ELR (cell line): ENCODE results near the gene BTG1.
A peak's percentile ranks its signal among the peaks of the same experiment; 100 is the strongest.
"Not testable (repeated sequence)": the region's sequence is repeated elsewhere in the genome, so short reads cannot be mapped to it uniquely, and the experiment has no call there.

ENCODE experiments used
- DNase-seq: peaks from one replicate; pipeline ENCODE4 v3.0.0-alpha.2; 2015; ENCODE audit warnings: low read depth

The BTG1 gene

GRCh38 chr12:92147491-92147890 lies 1.8 kb upstream of the BTG1 start:
- no peak for DNase-seq

DNA sequence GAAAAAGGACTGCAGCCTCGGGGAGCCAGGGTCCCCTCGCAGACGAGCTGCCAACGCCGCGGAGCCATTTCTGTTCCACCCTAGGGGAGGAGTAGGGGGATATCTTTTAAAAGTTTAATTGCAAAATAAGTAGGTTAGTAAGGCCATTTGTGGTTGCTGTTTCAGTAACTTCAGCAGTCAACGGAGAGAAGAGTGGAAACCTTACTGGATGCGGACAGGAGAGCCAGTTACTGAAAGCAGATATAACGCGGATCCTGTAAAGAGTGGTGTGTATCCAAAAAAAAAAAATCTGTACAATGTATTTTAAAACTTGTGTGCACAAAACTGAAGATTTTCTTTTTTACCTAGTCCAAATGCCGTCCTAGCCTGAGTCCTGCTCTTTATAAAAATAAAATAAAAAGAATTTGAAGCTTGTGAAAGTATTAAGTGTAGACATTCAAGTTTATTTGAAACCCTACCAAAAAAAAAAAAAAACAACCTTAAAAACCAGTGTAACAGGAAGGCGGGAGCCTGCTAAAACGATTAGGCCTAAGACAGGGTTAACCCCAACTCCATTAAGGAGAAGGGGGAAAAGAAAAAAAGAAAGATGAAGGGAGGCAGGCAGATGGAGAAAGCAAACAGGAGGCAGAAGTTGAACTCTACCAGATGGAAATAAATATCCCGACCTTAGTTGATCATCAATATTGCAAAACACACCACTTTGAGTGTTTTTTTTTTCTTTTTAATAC lies 1.0 kb upstream of the BTG1 start:
- DNase-seq, result no peak

- no peak for DNase-seq
These were observed 240 bp downstream of the BTG1 start for GRCh38 chr12:92145481-92145730.

GRCh38 chr12:92144631-92145480 lies 790 bp downstream of the BTG1 start:
- peak; percentile 81 for DNase-seq

DNA sequence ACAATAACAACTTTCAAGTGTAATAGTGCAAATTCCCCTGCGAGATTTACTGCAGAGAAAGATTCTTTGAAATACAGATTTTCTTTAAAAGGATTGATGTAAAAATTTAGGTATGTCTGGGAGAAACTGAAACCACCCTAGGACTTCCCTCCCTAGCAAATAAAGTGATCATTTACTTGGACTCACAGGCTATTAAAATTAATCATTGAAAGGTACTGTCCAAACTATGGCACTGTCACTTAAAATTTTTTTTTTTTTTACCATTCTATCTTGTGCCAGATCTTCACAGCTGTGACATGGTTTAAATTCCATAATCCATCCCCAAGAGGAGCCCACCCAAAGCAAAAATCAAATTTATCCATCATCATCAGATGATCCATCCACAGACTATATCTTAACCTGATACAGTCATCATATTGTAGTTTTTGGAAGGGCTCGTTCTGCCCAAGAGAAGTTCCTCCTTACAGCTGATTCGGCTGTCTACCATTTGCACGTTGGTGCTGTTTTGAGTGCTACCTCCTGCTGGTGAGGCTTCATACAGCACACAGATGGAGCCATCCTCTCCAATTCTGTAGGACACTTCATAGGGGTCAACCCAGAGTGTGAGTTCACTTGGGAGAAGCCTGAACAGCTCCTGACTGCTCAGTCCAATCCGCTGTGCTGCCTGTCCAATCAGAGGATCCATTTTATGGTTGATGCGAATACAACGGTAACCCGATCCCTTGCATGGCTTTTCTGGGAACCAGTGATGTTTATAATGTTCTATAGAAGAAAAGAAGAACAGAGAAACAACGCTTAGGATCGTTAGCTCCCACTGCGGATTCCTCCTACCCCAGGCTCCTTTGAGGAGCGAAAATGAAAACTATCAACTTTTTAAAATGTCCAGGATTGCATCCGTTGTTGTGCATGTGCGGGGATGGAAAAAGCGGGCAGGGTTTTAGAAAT lies 1.7 kb downstream of the BTG1 start:
- DNase-seq, result peak; percentile 97

GRCh38 chr12:92143258-92143657 lies 2.4 kb downstream of the BTG1 start:
- no peak for DNase-seq

DNA sequence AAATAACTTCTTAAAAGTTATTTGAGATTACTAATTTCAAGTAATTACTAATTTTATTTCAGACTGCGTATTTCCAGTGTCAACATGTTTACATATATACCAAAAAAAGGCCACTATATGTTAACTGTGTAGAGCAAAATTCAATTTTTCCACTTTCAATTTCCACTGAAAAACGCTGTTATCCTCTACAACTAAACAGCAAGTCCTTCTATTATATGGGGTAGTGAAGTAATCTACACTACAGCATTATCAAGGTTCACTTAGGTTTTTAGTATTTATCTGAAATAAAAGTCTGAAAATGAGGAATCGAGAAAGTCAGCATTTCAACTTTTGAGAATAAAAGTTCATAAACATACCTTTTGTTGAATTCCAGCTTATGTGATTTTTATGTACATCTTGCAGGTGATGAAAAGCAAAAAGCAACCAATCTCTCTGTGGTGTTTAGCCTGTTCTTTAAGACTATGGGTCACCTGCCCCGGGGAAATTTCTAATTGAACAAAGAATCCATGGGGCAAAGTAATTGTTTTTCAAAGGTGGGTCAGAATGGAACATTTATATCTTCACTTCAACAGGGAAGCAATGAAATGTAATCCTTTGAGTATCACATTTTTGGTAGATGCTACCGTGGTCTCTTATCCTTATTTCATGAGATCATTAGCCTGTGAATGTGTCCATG lies 3.3 kb downstream of the BTG1 start:
- no peak for DNase-seq

GRCh38 chr12:92141591-92142121 lies 4.0 kb downstream of the BTG1 start:
- peak; percentile 41 for DNase-seq

DNA sequence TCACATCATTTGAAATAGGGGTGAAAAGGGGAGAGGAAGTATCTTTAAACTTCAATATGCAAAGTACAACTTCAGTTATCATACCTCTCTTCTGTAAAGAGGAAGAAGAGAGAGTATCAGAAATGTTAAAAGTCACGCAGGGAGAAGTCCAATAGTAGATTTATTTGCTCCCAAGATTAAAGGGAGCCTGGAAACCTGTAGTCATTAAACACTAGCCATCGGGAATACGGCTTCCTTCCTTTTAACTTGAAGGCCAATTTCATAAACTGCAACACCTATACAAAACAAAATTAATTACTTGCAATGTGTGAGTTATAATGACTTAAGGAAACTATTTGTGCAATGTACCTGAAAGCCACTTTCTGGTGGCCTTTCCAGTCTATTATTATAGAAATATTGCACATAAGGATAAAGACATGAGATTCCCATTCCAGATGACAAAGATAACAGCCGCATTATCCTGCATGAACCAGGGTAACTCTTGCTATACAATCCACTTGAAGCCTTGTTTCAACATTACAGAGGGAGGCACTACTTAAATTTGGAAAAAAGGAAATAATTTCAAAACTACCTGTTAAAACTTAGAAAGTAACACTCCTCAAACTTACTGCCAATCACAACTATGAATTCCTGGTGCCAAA lies 4.6 kb downstream of the BTG1 start:
- DNase-seq, result no peak

DNA sequence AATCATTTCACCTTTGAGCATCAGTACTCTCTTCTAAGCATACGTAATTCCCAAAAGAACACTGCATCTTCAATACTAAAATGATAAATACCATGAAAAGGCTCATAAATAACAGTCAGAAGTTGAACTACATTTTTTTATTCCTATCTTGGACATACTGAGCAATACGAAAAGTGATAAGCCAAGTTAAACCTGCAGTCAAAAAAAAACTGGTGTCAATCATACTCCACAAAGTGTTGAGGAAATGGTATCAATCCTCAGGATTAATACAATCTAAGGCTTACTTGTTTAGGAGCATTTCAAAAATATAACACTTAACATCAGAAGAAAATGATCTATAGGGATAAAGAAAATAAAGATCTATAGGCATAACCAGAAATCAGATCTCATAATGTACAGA lies 5.5 kb downstream of the BTG1 start:
- DNase-seq, result no peak

- DNase-seq, result peak; percentile 59
These were observed 6.0 kb downstream of the BTG1 start for GRCh38 chr12:92139634-92140150.

- no peak for DNase-seq
These were observed 7.0 kb downstream of the BTG1 start for GRCh38 chr12:92138626-92139025.

- no peak for DNase-seq
These were observed 7.5 kb downstream of the BTG1 start for GRCh38 chr12:92138144-92138543.

DNA sequence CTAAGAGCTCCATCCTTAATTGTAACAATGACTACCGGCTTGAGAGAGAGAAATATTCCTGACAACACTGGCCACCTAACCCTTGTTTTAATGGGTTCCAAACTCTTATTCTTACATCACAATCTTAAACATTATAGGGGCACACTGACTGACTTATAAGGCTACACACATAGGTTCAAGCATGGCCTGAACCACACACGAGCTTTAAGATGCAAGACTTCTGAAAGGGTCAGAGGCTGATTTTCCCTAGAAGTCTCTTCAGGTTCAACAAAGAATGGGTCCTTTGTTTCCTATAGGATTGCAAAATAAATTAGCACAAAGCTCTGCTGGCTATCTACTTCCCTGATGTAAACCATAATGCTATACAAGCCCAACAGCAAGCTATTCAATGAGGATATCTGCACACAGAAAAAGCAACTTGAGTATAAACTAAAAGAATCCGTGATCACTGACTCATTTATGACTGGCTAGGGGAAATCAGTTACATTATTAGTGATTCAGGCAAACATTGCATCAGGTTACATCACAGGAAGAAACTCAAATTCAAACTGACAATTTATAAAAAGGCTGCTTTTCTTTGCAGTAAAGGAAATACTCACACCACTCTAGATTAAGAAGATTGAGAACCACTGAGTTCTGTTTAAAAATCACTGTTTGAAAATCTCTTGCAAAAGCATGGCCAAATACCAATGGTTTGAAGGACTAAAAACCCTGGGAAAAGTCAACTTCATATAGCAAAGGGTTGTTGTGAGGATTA lies 8.5 kb downstream of the BTG1 start:
- peak; percentile 94 for DNase-seq

DNA sequence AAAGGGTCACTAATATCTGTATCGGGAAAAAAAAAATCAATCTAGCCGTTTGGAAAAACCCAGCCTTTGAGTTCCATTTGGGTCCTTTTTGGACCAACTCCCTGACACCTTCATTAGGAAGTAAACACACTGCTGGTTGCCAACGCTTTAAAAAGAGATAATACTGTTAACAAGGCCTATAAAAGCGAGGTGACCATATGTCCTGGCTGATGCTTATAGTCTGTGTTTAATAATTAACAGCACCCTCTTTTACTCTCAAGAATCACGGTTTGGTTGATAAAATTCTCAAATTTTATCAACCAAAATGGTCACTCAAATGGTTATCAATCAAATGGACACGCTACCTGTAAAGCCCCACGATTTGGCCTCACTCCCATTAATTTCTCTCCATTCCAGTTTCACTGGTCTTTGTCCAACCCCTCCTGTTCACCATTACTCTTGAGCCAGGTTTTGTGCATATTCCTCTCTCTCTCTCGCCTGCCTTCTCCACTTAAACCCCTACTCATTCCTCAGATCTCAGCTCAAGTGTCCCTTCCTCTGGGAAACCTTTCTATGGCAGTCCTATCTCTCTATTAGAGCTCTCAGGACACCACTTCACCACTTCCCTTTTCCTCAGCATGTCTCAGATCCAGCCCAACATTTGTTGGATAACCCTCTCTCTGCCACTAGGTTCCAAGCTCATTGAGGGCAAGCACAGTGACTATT lies 9.5 kb downstream of the BTG1 start:
- no peak for DNase-seq

GRCh38 chr12:92135541-92135940 lies 10.1 kb downstream of the BTG1 start:
- not testable (repeated sequence) for DNase-seq

DNA sequence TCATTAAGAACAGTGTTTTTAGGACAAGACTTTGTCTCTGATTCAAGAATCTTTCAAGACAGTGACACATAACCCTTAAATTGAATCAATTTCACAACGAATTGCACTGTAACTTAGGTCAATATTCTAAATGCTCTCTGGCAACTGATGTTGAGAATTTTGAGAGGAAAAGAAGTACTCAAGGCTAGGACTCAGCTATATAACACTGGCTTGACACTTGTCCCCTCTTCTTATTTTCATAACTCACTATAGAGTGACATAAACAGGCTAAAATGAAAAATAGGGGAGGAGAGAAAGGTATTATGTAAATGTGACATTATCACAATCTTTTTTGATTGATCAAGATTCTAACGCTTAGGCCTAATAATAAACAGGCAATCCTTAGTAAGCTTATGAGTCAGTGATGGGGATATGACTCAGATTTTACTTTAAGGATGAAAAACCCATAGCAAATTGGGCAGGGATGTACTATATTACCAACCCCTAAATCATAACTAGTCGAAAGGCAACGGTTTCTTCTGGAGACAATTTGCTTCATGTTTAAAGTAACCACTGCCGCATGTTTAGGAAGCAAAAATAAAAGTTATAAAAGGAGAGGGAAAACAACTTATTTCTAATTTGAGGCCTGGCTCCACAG lies 10.9 kb downstream of the BTG1 start:
- peak; percentile 90 for DNase-seq

GRCh38 chr12:92133795-92134637 lies 11.6 kb downstream of the BTG1 start:
- DNase-seq, result peak; percentile 58
